ENCODE data around the gene MAN1C1.

MAN1C1 gene

GRCh38 chr1:25821630-25822091 is 205.1 kb downstream of the MAN1C1 start:
- no peak for DNase-seq

GRCh38 chr1:25825605-25826004 is 209.0 kb downstream of the MAN1C1 start:
- DNase-seq, result no peak

- no peak for DNase-seq
Measured at GRCh38 chr1:25826571-25826970, 210.0 kb downstream of the MAN1C1 start.

GRCh38 chr1:25828491-25828890 is 211.9 kb downstream of the MAN1C1 start:
- no peak for DNase-seq

GRCh38 chr1:25829046-25829445 is 212.5 kb downstream of the MAN1C1 start:
- DNase-seq, result no peak

- DNase-seq, result no peak
Measured at GRCh38 chr1:25831569-25832196, 215.1 kb downstream of the MAN1C1 start.

- no peak for DNase-seq
Measured at GRCh38 chr1:25832336-25833037, 215.9 kb downstream of the MAN1C1 start.

- DNase-seq, result no peak
Measured at GRCh38 chr1:25833158-25833557, 216.6 kb downstream of the MAN1C1 start.
